Uterus (tissue), 2 donors: Measurements from ENCODE around the gene RASAL1.

Experiments used
- POLR2A ChIP-seq, 2 donors: fragments of 450-650 bp; IDR thresholded peaks; one replicate each; pipeline ENCODE4 v1.6.1; 2016; ENCODE audit warnings: antibody characterized with exemption in 2 of 2, mild to moderate bottlenecking in 1 of 2, moderate library complexity in 1 of 2
- TF ChIP-seq, protein P1 (sequence below), 4 experiments: fragments of 200-600 bp in 2 of 4; fragments of 450-650 bp in 2 of 4; sonication (generic) in 2 of 4; IDR thresholded peaks; one replicate each; pipeline ENCODE4 v1.5.1; 2016 to 2019; ENCODE audit warnings: antibody characterized with exemption in 4 of 4, mild to moderate bottlenecking in 2 of 4, moderate library complexity in 1 of 4

DNA sequence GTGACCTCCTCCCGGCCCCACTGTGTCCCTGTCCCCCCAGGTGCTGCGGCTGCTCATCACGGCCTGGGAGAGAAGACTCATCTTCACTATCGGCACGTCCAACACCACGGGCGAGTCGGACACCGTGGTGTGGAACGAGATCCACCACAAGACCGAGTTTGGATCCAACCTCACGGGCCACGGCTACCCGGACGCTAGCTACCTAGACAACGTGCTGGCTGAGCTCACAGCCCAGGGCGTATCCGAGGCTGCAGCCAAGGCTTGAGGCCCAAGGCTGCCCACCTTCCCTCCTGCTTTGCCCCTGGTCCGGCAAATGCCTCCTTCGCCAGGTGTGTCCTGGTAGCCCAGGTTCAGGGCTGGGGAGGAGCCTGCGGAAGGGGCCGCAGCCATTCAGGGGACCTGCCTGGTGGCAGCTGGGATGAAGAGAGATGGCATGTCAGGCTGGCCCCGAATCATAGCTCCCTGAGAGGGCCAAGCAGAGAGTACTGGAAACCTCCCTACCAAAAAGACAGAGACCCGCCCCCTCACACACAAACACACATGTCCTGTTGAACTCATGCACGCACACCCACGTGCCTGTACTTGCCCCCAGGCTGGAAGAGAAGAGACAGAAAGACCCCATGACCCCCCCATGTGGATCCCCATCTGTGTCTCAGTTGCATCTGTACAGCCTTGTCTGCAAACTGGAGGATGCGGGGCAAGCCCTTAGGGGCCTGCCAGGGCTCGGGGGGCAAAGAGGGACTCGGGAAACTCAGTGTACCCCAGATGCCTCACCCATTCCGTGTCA lies 38.7 kb downstream of the RASAL1 start:
- TF ChIP-seq, protein P1, sequence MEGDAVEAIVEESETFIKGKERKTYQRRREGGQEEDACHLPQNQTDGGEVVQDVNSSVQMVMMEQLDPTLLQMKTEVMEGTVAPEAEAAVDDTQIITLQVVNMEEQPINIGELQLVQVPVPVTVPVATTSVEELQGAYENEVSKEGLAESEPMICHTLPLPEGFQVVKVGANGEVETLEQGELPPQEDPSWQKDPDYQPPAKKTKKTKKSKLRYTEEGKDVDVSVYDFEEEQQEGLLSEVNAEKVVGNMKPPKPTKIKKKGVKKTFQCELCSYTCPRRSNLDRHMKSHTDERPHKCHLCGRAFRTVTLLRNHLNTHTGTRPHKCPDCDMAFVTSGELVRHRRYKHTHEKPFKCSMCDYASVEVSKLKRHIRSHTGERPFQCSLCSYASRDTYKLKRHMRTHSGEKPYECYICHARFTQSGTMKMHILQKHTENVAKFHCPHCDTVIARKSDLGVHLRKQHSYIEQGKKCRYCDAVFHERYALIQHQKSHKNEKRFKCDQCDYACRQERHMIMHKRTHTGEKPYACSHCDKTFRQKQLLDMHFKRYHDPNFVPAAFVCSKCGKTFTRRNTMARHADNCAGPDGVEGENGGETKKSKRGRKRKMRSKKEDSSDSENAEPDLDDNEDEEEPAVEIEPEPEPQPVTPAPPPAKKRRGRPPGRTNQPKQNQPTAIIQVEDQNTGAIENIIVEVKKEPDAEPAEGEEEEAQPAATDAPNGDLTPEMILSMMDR (IDR thresholded peaks at IDR 0.05) = no peak
- TF ChIP-seq POLR2A (IDR thresholded peaks at IDR 0.05) = no peak
